Brain pericyte (primary cell): ENCODE data around the gene IRF3.
"Not testable (repeated sequence)": the region's sequence is repeated elsewhere in the genome, so short reads cannot be mapped to it uniquely, and the experiment has no call there.

Experiments used
- DNase-seq: peaks from one replicate; pipeline ENCODE4 v3.0.0-alpha.2; 2012; ENCODE audit warnings: low read depth, low spot score

Gene IRF3

DNA sequence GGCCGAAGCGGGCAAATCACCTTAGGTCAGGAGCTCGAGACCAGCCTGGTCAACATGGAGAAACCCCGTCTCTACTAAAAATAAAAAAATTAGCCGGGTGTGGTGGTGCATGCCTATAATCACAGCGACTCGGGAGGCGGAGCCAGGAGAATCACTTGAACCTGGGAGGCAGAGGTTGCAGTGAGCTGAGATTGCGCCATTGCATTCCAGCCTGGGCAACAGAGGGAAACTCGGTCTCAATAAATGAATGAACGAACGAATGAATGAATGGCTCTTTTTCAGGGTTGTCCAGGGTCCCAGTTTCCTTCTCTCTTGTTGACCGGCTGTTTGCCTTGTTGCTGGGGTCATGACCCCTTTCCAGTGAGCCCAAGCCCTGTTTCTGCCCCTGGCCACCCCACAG, 47.8 kb downstream of the IRF3 start:
- not testable (repeated sequence) for DNase-seq

DNA sequence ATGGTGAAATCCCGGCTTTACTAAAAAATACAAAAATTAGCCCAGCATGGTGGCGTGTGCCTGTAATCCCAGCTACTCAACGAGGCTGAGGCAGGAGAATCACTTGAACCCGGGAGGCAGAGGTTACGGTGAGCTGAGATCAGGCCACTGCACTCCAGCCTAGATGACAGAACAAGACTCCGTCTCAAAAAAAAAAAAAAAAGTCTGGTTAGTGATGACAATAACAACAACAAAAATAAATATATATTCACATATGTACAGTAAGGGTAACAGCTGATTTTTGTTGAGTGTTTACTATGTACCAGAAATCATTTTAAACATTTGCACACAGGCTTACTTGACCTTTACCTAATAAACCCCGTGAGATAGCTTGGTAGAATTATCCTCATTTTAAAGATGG, 48.7 kb downstream of the IRF3 start:
- DNase-seq, result no peak

DNA sequence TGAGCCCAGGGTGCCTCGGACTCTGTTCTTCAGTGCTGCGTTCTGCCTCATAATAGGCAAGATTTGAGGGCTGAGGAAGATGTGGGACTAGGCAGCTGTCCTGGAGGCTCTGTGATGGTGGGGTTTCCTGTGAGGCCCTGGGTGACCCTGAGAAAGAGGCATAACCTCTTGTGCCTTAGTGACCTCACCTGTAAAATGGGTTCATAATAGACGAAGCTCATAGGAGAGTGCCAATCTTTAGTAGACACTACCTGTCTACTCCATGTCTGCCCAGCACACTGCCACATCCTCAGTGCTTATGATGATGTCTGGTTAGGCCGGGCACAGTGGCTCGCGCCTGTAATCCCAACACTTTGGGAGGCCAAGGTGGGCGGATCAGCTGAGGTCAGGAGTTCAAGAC, 49.1 kb downstream of the IRF3 start:
- DNase-seq, result no peak

DNA sequence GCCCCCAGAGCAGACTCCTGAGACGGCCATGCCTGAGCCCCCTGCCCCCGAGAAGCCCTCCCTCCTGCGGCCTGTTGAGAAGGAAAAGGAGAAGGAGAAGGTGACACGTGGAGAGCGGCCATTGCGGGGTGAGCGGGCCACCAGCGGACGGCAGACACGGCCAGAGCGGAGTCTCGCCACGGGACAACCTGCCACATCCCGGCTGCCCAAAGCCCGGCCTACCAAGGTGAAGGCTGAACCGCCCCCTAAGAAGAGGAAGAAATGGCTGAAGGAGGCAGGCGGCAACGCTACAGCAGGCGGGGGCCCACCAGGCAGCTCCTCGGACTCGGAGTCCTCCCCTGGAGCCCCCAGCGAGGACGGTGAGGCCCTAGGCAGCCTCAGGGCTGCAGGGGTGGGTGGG, 49.8 kb downstream of the IRF3 start:
- no peak for DNase-seq

DNA sequence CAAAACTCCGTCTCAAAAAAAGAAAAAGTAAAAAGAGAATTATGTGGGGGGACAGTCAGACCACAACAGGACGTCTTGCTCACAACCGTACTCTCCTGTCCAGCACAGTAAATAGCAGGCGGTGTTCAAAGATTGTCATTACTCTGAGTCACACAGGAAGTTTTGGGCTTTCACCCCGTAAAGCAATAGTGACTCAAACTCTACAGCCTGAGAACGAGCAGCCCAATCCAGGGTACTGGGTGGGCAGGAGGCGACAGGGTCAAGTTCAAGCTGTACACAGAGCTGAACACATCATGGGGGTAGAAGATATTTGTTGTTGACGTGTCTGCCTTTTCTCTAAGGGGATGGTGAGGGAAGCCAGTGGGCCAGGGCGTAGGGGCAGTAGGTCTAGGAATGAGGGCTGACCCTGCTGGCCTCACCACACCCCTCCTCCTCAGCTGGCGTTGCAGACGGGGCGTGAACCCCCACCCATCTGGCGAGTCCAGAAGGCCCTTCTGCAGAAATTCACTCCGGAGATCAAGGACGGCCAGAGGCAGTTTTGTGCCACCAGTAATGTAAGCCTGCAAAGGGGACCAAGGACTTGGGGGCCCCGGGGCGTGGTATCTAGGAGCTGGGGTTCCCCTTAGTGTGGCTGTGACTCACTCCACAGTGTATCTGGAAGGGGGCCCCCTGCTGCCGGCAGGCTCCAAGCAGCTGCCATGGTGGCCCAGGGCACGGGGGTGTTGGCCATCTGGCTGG, 51.4 kb downstream of the IRF3 start:
- no peak for DNase-seq

DNA sequence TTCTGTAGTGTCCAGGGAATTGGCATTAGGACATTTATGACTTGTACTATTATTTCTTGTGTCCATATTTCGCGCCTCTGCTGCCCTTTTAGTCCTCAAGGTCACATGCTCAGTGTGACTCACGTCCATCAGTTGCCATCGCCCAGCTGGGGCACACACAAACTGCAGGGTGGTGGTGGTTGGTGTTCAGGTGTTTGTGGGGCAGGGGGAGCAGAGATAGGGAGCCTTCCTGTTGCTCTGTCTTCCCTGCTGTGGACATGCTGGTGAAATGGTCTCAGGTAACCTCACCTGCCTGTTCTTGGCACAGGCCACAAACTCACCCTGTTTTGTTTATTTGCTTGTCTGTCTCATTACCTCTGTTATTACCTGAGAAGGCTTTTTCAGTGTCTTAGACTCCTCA, 52.3 kb downstream of the IRF3 start:
- no peak for DNase-seq
